DOHH2 (cell line): ENCODE results near the gene GPATCH11.

Source experiments
- H3F3A ChIP-seq: fragments of 200-600 bp; sonication (generic), shearing (Covaris generic); 2 replicates; pipeline ENCODE4 v1.6.0; 2016; ENCODE audit warnings: antibody characterized with exemption, mild to moderate bottlenecking; ENCODE audit not compliant: control insufficient read depth, insufficient read depth
- H3K27ac ChIP-seq: fragments of 200-600 bp; sonication (generic); 2 replicates; pipeline ENCODE4 v1.5.1; 2014; ENCODE audit warnings: low read depth, mild to moderate bottlenecking, low read length, moderate library complexity
- H3K27me3 ChIP-seq: fragments of 200-600 bp; sonication (generic); 2 replicates; pipeline ENCODE4 v1.6.1; 2014; ENCODE audit warnings: mild to moderate bottlenecking, low read length, mixed read lengths; ENCODE audit not compliant: control insufficient read depth
- H3K36me3 ChIP-seq: fragments of 200-600 bp; sonication (generic); 2 replicates; pipeline ENCODE4 v1.6.1; 2014; ENCODE audit warnings: mild to moderate bottlenecking, low read length, moderate library complexity, mixed read lengths; ENCODE audit not compliant: control insufficient read depth
- H3K4me1 ChIP-seq: fragments of 200-600 bp; sonication (generic); 2 replicates; pipeline ENCODE4 v1.6.1; 2014; ENCODE audit warnings: mild to moderate bottlenecking, low read length, mixed read lengths; ENCODE audit not compliant: control insufficient read depth
- H3K4me2 ChIP-seq: fragments of 200-600 bp; sonication (generic); 2 replicates; pipeline ENCODE4 v1.6.0; 2014; ENCODE audit warnings: mild to moderate bottlenecking, low read length, moderate library complexity
- H3K4me3 ChIP-seq: fragments of 200-600 bp; sonication (generic); 2 replicates; pipeline ENCODE4 v1.5.1; 2014; ENCODE audit warnings: mild to moderate bottlenecking, low read length, mixed read lengths
- H3K79me2 ChIP-seq: fragments of 200-600 bp; sonication (generic); 2 replicates; pipeline ENCODE4 v1.6.1; 2014; ENCODE audit warnings: mild to moderate bottlenecking, low read length, mixed read lengths; ENCODE audit not compliant: control insufficient read depth
- H3K9me2 ChIP-seq: fragments of 200-600 bp; sonication (generic); replicated peaks from 2 replicates; pipeline ENCODE4 v1.6.1; 2014; ENCODE audit warnings: mild to moderate bottlenecking, low read length, mixed read lengths; ENCODE audit not compliant: control insufficient read depth
- H3K9me3 ChIP-seq: fragments of 200-600 bp; sonication (generic); 2 replicates; pipeline ENCODE4 v1.6.1; 2014; ENCODE audit warnings: antibody characterized with exemption, low read length, mixed read lengths; ENCODE audit not compliant: control insufficient read depth, insufficient read depth
- H4K20me1 ChIP-seq: fragments of 200-600 bp; sonication (generic); 2 replicates; pipeline ENCODE4 v1.6.0; 2014; ENCODE audit warnings: low read depth, mild to moderate bottlenecking, antibody characterized with exemption, low read length, moderate library complexity; ENCODE audit not compliant: control insufficient read depth, insufficient read depth
- CTCF ChIP-seq: fragments of 200-600 bp; sonication (generic); IDR thresholded peaks from one replicate; pipeline ENCODE4 v1.5.1; 2014; ENCODE audit warnings: antibody characterized with exemption, mild to moderate bottlenecking, low read depth, low read length; ENCODE audit not compliant: poor library complexity, severe bottlenecking
- EZH2phosphoT487 ChIP-seq: fragments of 200-600 bp; sonication (generic); IDR thresholded peaks from 2 replicates; pipeline ENCODE4 v1.6.1; 2017; ENCODE audit warnings: borderline replicate concordance, mild to moderate bottlenecking, antibody characterized with exemption, low read length, moderate library complexity, mixed read lengths

The GPATCH11 gene

GRCh38 chr2:37142546-37142945, 58.2 kb downstream of the GPATCH11 start:
- no peak for TF ChIP-seq EZH2phosphoT487
- TF ChIP-seq CTCF, result no peak
- Histone ChIP-seq H3K79me2 (no peaks in the 10 kb centered on the region), H3K4me1 (no peaks in the 10 kb centered on the region), H3K4me3 (no peak overlapping the region), H3K9me2 (no peaks in the 10 kb centered on the region), H4K20me1 (no peaks in the 10 kb centered on the region), H3K36me3 (peaks cover 17% of the 10 kb centered on the region), H3K27ac (no peak overlapping the region), H3F3A (no peaks in the 10 kb centered on the region), H3K9me3 (no peaks in the 10 kb centered on the region), H3K4me2 (no peak overlapping the region), H3K27me3 (no peaks in the 10 kb centered on the region)

DNA sequence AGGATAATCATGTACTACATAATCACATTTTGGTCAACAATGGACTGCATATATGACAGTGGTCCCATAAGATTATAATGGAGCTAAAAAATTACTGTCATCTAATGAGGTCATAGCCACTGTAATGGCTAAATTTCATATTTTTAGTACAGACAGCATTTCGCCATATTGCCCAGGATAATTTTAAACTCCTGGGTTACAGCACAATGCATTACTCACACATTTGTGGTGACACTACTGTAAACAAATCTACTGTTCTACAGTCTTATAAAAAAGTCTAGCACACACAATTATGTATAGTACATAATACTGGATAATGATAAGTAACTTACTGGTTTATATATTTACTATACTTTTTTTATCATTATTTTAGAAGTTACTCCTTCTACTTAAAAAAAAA, 59.7 kb downstream of the GPATCH11 start:
- H3K4me2 ChIP-seq, result no peak overlapping the region
- no peaks in the 10 kb centered on the region for H3K9me2 ChIP-seq
- no peaks in the 10 kb centered on the region for H3K79me2 ChIP-seq
- peaks cover 22% of the 10 kb centered on the region for H3K36me3 ChIP-seq
- no peak overlapping the region for H3K4me3 ChIP-seq
- no peaks in the 10 kb centered on the region for H4K20me1 ChIP-seq
- H3K27me3 ChIP-seq, result no peaks in the 10 kb centered on the region
- TF ChIP-seq EZH2phosphoT487 (no peak), CTCF (no peak)
- no peak overlapping the region for H3K27ac ChIP-seq
- H3K9me3 ChIP-seq, result no peaks in the 10 kb centered on the region
- H3K4me1 ChIP-seq, result no peaks in the 10 kb centered on the region
- no peaks in the 10 kb centered on the region for H3F3A ChIP-seq

GRCh38 chr2:37146062-37146461, 61.7 kb downstream of the GPATCH11 start:
- no peaks in the 10 kb centered on the region for H3F3A ChIP-seq
- H4K20me1 ChIP-seq, result no peaks in the 10 kb centered on the region
- no peak for TF ChIP-seq CTCF
- no peak for TF ChIP-seq EZH2phosphoT487
- H3K4me2 ChIP-seq, result no peak overlapping the region
- H3K4me3 ChIP-seq, result no peak overlapping the region
- H3K36me3 ChIP-seq, result peaks cover 25% of the 10 kb centered on the region
- H3K79me2 ChIP-seq, result peaks cover 1% of the 10 kb centered on the region; the same call in 1 of the 2 replicates
- peaks cover 5% of the 10 kb centered on the region for H3K4me1 ChIP-seq
- H3K9me2 ChIP-seq, result no peaks in the 10 kb centered on the region
- H3K27ac ChIP-seq, result no peak overlapping the region
- no peaks in the 10 kb centered on the region for H3K27me3 ChIP-seq
- H3K9me3 ChIP-seq, result no peaks in the 10 kb centered on the region

DNA sequence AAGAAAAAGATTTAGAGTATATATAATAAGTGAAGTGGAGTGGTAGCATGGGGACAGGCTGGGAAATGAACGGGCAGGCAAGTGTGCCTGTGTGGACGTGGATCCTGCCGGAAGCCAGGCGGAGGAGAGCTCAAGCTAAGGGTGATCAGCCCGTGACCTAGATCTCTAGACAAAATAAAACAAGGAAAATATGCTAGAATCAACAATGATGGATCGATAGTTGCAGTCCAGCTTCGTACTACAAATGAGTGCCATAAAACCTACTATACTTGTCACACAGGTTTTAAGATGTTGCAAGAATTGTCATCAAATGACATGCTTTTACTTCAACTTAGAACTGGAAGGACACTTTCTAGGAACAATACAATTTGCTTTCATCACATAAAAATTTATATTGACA, 64.0 kb downstream of the GPATCH11 start:
- Histone ChIP-seq H3K79me2 (peaks cover 15% of the 10 kb centered on the region), H3K27me3 (no peaks in the 10 kb centered on the region), H3K9me2 (no peaks in the 10 kb centered on the region), H3K4me1 (peaks cover 5% of the 10 kb centered on the region), H3K36me3 (peaks cover 25% of the 10 kb centered on the region), H3K4me2 (no peak overlapping the region), H4K20me1 (no peaks in the 10 kb centered on the region), H3K27ac (no peak overlapping the region), H3K4me3 (no peak overlapping the region), H3F3A (no peaks in the 10 kb centered on the region), H3K9me3 (no peaks in the 10 kb centered on the region)
- no peak for TF ChIP-seq CTCF
- TF ChIP-seq EZH2phosphoT487, result no peak
